ENCODE results near the gene CACNA1D. TPM values are rescaled to one million over a fixed set of nuclear protein-coding genes. Genes with fewer than 3 reads are reported as not detected.

CACNA1D gene
- total and polyA plus RNA-seq, 2 donors (not counting 3 experiments of a cell fraction or from before 2014, with no cell fraction given), result 0.06 TPM; not detected in 1

- Histone ChIP-seq H4K20me1 (replicated peaks; ENCODE audit: control insufficient read depth, extremely low read depth, insufficient read depth, low read length) (no peaks in the 10 kb centered on the region), H3K9ac (replicated peaks; ENCODE audit: extremely low read depth, insufficient read depth, low read length) (no peak overlapping the region), H3K9me3 (replicated peaks; ENCODE audit: control insufficient read depth, insufficient read depth, low read length) (no peaks in the 10 kb centered on the region), H3K79me2 (ENCODE audit: control insufficient read depth, insufficient read depth, low read length) (no peaks in the 10 kb centered on the region), H3K4me1 (ENCODE audit: control insufficient read depth, extremely low read depth, insufficient read depth, low read length) (no peaks in the 10 kb centered on the region), H3K36me3 (ENCODE audit: control insufficient read depth in 2 of 2, extremely low read depth in 1 of 2, insufficient read depth in 2 of 2, low read length in 2 of 2) (no peaks in the 10 kb centered on the region), H2AFZ (ENCODE audit: low read depth, low read length) (no peak overlapping the region), H3K27ac (ENCODE audit: insufficient read depth, low read depth, low read length) (no peak overlapping the region), H3K4me2 (ENCODE audit: insufficient read depth, low read length) (no peak overlapping the region), H3K27me3 (ENCODE audit: control insufficient read depth in 2 of 2, insufficient read depth in 2 of 2, low read length in 2 of 2) (peaks cover 0 to 4% of the 10 kb centered on the region in 2 experiments), H3K9me1 (replicated peaks; ENCODE audit: control insufficient read depth, extremely low read depth, insufficient read depth, low read length) (no peaks in the 10 kb centered on the region), H3K4me3 (replicated peaks in 1 of 3; ENCODE audit: insufficient read depth in 1 of 3, low read depth in 1 of 3, low read length in 3 of 3) (no peak overlapping the region)
- TF ChIP-seq CTCF (IDR thresholded peaks at IDR 0.05; ENCODE audit: extremely low read depth in 1 of 2, insufficient read depth in 1 of 2, low read depth in 1 of 2, low read length in 2 of 2) (no peak), MAX (IDR thresholded peaks at IDR 0.05; ENCODE audit: insufficient read depth, insufficient read length) (no peak), POLR2A (IDR thresholded peaks at IDR 0.05; ENCODE audit: low read depth, low read length) (no peak), FOS (IDR thresholded peaks at IDR 0.05; ENCODE audit: borderline replicate concordance, insufficient read depth, low read length) (no peak), MYC (IDR thresholded peaks at IDR 0.05; ENCODE audit: low read depth, low read length) (no peak), EZH2 (IDR thresholded peaks at IDR 0.05; ENCODE audit: borderline replicate concordance, low read depth, low read length, severe bottlenecking) (no peak), POLR2AphosphoS5 (IDR thresholded peaks at IDR 0.05; ENCODE audit: insufficient read depth, low read depth, low read length) (no peak), GATA2 (IDR thresholded peaks at IDR 0.05; ENCODE audit: insufficient read depth, insufficient read length, low read depth, low read length) (no peak), JUN (IDR thresholded peaks at IDR 0.05; ENCODE audit: borderline replicate concordance, insufficient read depth, insufficient read length, low read depth) (no peak)
- ChIA-PET POLR2A (no interaction called here), CTCF (interaction anchor here (2.3 kb wide), 1 partner anchor 11 kb away, joined by 6 read pairs; no protein-coding TSS in a partner anchor)
- BruUV-seq (replicated peaks), result no TSS peak
- DNase-seq (ENCODE audit: low read depth, low spot score) (no peak), FAIRE-seq (no peak)
- dilution Hi-C loops (cut with MboI; ENCODE audit: extremely low pct_ligation_motif_present, low sequenced_read_pairs) (no loop called here), intact Hi-C loops (cut with micrococcal nuclease) (no loop called here)
Measured at GRCh38 chr3:53696401-53697172, 202.2 kb downstream of the CACNA1D start.
